WTC11 (cell line): Measurements from ENCODE around the gene AOX1.

Experiments
- SMAD3 ChIP-seq: sonication (generic); formaldehyde crosslinking; IDR thresholded peaks from 2 replicates; pipeline ENCODE4 v1.8.0; 2022; ENCODE audit warnings: missing genetic modification reagents, mild to moderate bottlenecking, borderline replicate concordance
- TEAD4 ChIP-seq: sonication (generic); formaldehyde crosslinking; IDR thresholded peaks from 2 replicates; pipeline ENCODE4 v1.8.0; 2022; ENCODE audit warnings: mild to moderate bottlenecking, missing genetic modification reagents
- ZNF423 ChIP-seq: fragments of 250-450 bp; sonication (Bioruptor Pico); IDR thresholded peaks from 2 replicates; pipeline ENCODE4 v2.1.2; 2022; ENCODE audit warnings: mild to moderate bottlenecking, moderate library complexity
- TF ChIP-seq, protein P1 (sequence below): fragments of 200-600 bp; IDR thresholded peaks from 2 replicates; pipeline ENCODE4 v1.8.0; 2022; ENCODE audit warnings: antibody characterized with exemption
- TF ChIP-seq, protein P2 (sequence below): sonication (generic); formaldehyde crosslinking; IDR thresholded peaks from 2 replicates; pipeline ENCODE4 v1.8.1; 2023; ENCODE audit warnings: mild to moderate bottlenecking, missing genetic modification reagents, moderate library complexity

DNA sequence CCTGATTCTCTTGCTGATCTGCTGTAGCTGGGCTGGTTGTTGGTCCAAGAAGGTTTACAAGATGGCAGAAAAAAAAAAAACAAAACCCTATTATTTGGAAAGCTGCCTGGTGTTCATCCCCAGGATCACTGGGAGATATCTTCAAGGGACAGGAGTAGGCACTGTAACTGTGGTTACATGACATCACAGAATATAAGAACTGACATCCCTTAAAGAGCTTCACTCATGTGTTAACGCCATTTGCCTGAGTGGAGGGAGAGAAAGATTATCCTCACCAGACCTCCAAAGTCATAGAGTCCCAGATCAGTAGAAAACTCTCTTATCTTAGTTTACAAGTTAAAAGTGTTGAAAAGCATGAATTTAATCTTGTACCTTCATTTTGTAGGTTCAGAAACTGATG, 130.6 kb downstream of the AOX1 start:
- TF ChIP-seq, protein P1, sequence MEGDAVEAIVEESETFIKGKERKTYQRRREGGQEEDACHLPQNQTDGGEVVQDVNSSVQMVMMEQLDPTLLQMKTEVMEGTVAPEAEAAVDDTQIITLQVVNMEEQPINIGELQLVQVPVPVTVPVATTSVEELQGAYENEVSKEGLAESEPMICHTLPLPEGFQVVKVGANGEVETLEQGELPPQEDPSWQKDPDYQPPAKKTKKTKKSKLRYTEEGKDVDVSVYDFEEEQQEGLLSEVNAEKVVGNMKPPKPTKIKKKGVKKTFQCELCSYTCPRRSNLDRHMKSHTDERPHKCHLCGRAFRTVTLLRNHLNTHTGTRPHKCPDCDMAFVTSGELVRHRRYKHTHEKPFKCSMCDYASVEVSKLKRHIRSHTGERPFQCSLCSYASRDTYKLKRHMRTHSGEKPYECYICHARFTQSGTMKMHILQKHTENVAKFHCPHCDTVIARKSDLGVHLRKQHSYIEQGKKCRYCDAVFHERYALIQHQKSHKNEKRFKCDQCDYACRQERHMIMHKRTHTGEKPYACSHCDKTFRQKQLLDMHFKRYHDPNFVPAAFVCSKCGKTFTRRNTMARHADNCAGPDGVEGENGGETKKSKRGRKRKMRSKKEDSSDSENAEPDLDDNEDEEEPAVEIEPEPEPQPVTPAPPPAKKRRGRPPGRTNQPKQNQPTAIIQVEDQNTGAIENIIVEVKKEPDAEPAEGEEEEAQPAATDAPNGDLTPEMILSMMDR = no peak
- TF ChIP-seq TEAD4 (CRISPR knock-in tag) (no peak), ZNF423 (no peak), SMAD3 (CRISPR knock-in tag) (no peak)
- TF ChIP-seq, protein P2, sequence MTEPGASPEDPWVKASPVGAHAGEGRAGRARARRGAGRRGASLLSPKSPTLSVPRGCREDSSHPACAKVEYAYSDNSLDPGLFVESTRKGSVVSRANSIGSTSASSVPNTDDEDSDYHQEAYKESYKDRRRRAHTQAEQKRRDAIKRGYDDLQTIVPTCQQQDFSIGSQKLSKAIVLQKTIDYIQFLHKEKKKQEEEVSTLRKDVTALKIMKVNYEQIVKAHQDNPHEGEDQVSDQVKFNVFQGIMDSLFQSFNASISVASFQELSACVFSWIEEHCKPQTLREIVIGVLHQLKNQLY (CRISPR knock-in tag) = no peak
